OCI-LY7 (cell line): ENCODE measurements around the gene MAN1B1.
"Not testable (repeated sequence)": the region's sequence is repeated elsewhere in the genome, so short reads cannot be mapped to it uniquely, and the experiment has no call there.

Experiments used
- CTCF ChIP-seq: fragments of 200-600 bp; sonication (generic); conservative IDR thresholded peaks from 2 replicates; pipeline ENCODE4 v1.5.1; 2014; ENCODE audit warnings: mild to moderate bottlenecking, antibody characterized with exemption, low read length, moderate library complexity, mixed read lengths
- EZH2phosphoT487 ChIP-seq: fragments of 200-600 bp; sonication (generic); IDR thresholded peaks from 2 replicates; pipeline ENCODE4 v1.6.1; 2018; ENCODE audit warnings: low read depth, borderline replicate concordance, mild to moderate bottlenecking, mixed run types, antibody characterized with exemption, low read length, moderate library complexity, mixed read lengths

- not testable (repeated sequence) for TF ChIP-seq CTCF, EZH2phosphoT487
Observed at GRCh38 chr9:137123952-137124462, 37.2 kb downstream of the MAN1B1 start.
